ENCODE results near the gene FAM180B. TPM values are rescaled to one million over a fixed set of nuclear protein-coding genes. Genes with fewer than 3 reads are reported as not detected.

Gene FAM180B
- total and polyA plus RNA-seq, 2 of the 4 experiments (the other 2 are of a cell fraction), result not detected

DNA sequence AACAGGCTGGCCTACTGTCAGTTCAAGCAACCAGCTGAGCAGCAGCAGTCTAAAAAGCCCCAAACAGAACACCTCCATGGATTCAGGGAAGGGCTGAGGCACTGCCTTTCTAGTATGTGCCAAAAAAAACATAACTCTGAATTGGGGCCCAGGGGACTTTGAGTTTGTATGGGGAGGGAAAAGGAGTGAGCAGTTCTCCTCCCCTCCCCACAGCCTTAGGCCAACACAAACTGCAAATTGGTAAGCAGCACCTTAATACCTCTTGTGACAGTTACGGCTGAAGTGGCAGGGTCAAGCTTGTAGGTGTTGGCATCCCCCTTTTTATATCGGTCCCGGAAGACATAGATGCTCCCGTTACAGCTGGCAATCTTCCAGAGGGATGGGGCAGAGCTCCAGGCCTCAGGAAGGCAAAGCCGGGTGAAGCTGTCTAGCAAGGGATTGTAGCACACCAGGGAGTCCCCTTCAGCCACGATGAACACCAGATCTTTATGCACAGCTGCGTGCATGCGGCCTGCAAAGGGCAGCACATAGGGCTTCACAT, 13.7 kb upstream of the FAM180B start:
- peak overlapping the region; percentile 80 for H2BK5ac ChIP-seq (ENCODE audit: low read depth, low read length, poor library complexity, severe bottlenecking)
- no peak overlapping the region for H4K8ac ChIP-seq (ENCODE audit: low read depth in 2 of 2, low read length in 2 of 2)
- in situ Hi-C loops (cut with MboI; ENCODE audit: low sequenced_read_pairs) (no loop called here), intact Hi-C loops (cut with micrococcal nuclease) (no loop called here), dilution Hi-C loops (cut with HindIII; ENCODE audit: low sequenced_read_pairs, unreplicated experiment) (no loop called here)
- H3K36me3 ChIP-seq (ENCODE audit: control insufficient read depth, insufficient read depth, low read length), result peaks cover 32% of the 10 kb centered on the region
- H4K91ac ChIP-seq (ENCODE audit: insufficient read depth, low read depth, low read length), result no peak overlapping the region
- no peak for DNase-seq
- H3K9me3 ChIP-seq (ENCODE audit: control insufficient read depth, insufficient read depth, low read length), result no peaks in the 10 kb centered on the region
- TF ChIP-seq BHLHE40 (IDR thresholded peaks at IDR 0.05; ENCODE audit: low read depth, low read length) (no peak), CHD1 (IDR thresholded peaks at IDR 0.05; ENCODE audit: low read depth, low read length) (no peak), ELK1 (IDR thresholded peaks at IDR 0.05; ENCODE audit: borderline replicate concordance, low read depth, low read length) (no peak), RAD21 (IDR thresholded peaks at IDR 0.05; ENCODE audit: low read length) (no peak), NFE2L2 (IDR thresholded peaks at IDR 0.05; ENCODE audit: low read depth, low read length) (no peak), SMC3 (IDR thresholded peaks at IDR 0.05; ENCODE audit: low read depth, low read length) (no peak), RFX5 (IDR thresholded peaks at IDR 0.05; ENCODE audit: low read depth, low read length) (no peak), MXI1 (IDR thresholded peaks at IDR 0.05; ENCODE audit: borderline replicate concordance, low read depth, low read length) (no peak), MAZ (IDR thresholded peaks at IDR 0.05; ENCODE audit: borderline replicate concordance, low read depth, low read length) (no peak), RCOR1 (IDR thresholded peaks at IDR 0.05; ENCODE audit: insufficient replicate concordance, low read length) (no peak), POLR2A (IDR thresholded peaks at IDR 0.05; ENCODE audit: low read depth, low read length) (no peak), CEBPB (IDR thresholded peaks at IDR 0.05; ENCODE audit: low read depth, low read length) (no peak), MAFK (IDR thresholded peaks at IDR 0.05; ENCODE audit: low read depth, low read length) (no peak), FOS (IDR thresholded peaks at IDR 0.05; ENCODE audit: low read depth, low read length) (no peak)
- TF ChIP-seq, protein P1, sequence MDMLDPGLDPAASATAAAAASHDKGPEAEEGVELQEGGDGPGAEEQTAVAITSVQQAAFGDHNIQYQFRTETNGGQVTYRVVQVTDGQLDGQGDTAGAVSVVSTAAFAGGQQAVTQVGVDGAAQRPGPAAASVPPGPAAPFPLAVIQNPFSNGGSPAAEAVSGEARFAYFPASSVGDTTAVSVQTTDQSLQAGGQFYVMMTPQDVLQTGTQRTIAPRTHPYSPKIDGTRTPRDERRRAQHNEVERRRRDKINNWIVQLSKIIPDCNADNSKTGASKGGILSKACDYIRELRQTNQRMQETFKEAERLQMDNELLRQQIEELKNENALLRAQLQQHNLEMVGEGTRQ (IDR thresholded peaks at IDR 0.05; ENCODE audit: low read depth, low read length), result no peak
- TF ChIP-seq, protein P2, sequence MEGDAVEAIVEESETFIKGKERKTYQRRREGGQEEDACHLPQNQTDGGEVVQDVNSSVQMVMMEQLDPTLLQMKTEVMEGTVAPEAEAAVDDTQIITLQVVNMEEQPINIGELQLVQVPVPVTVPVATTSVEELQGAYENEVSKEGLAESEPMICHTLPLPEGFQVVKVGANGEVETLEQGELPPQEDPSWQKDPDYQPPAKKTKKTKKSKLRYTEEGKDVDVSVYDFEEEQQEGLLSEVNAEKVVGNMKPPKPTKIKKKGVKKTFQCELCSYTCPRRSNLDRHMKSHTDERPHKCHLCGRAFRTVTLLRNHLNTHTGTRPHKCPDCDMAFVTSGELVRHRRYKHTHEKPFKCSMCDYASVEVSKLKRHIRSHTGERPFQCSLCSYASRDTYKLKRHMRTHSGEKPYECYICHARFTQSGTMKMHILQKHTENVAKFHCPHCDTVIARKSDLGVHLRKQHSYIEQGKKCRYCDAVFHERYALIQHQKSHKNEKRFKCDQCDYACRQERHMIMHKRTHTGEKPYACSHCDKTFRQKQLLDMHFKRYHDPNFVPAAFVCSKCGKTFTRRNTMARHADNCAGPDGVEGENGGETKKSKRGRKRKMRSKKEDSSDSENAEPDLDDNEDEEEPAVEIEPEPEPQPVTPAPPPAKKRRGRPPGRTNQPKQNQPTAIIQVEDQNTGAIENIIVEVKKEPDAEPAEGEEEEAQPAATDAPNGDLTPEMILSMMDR (conservative IDR thresholded peaks at IDR 0.05; ENCODE audit: low read depth, low read length), result no peak
- ChIA-PET CTCF (no interaction called here), POLR2A (ENCODE audit: unreplicated experiment) (no interaction called here)
- no peak overlapping the region for H3K23ac ChIP-seq (ENCODE audit: low read depth, low read length)
- no peak overlapping the region; the same call in 2 of the 3 replicates for H2BK15ac ChIP-seq (ENCODE audit: low read depth, low read length)
- ATAC-seq (ENCODE audit: low read depth), result no peak; the same call in 1 of the 2 replicates
- 48% methylated on average over 3 of the region's 8 CpGs; no CpG with 5 or more reads in 1 of the 2 experiments for WGBS, 2 experiments (ENCODE audit: extremely low coverage in 2 of 2, insufficient read length in 1 of 2)
- peak overlapping the region; percentile 12; the same call in 1 of the 2 replicates for H3K27ac ChIP-seq (ENCODE audit: insufficient read depth, low read length)
- peaks cover 12% of the 10 kb centered on the region for H3K4me1 ChIP-seq (ENCODE audit: control insufficient read depth, insufficient read depth, low read length)
- H3K4me3 ChIP-seq (ENCODE audit: insufficient read depth, low read depth, low read length), result no peak overlapping the region
- no peaks in the 10 kb centered on the region for H3K27me3 ChIP-seq (ENCODE audit: control insufficient read depth, insufficient read depth, low read length)
- no peak overlapping the region for H3K14ac ChIP-seq (replicated peaks; ENCODE audit: low read depth, low read length)
- H4K20me1 ChIP-seq (ENCODE audit: insufficient read depth, low read length), result peaks cover 13% of the 10 kb centered on the region; the same call in 1 of the 2 replicates
- no TSS peak for BruUV-seq (replicated peaks)
- peaks cover 35 to 57% of the 10 kb centered on the region in 2 experiments for H3K79me1 ChIP-seq (ENCODE audit: low read depth in 1 of 2, low read length in 2 of 2)
- H4K5ac ChIP-seq (ENCODE audit: low read depth, low read length), result no peak overlapping the region
- H2AK5ac ChIP-seq (ENCODE audit: low read depth, low read length), result peak overlapping the region; percentile 70; the same call in 1 of the 2 replicates
- H3K9ac ChIP-seq (ENCODE audit: low read depth, low read length), result no peak overlapping the region
- H3K4me2 ChIP-seq (ENCODE audit: low read depth, low read length), result no peak overlapping the region
- H2AK9ac ChIP-seq (replicated peaks; ENCODE audit: low read depth, low read length, poor library complexity), result peak overlapping the region; percentile 67
- H2BK20ac ChIP-seq (ENCODE audit: low read depth, low read length), result peak overlapping the region; percentile 55; the same call in 1 of the 2 replicates
- H3K4ac ChIP-seq (ENCODE audit: low read depth, low read length), result peak overlapping the region; percentile 45
- H3K18ac ChIP-seq (ENCODE audit: low read depth, low read length), result no peak overlapping the region
- no peak overlapping the region; the same call in 1 of the 2 replicates for H2BK120ac ChIP-seq (ENCODE audit: low read depth, low read length)
- H2AFZ ChIP-seq (replicated peaks; ENCODE audit: low read length, poor library complexity), result no peak overlapping the region
- H3K56ac ChIP-seq (ENCODE audit: extremely low read depth, insufficient read depth, low read length), result no peak overlapping the region
- H3K9me1 ChIP-seq (ENCODE audit: insufficient read depth, low read length), result peaks cover 14% of the 10 kb centered on the region
